GM12874 (cell line): ENCODE results near the gene DIRAS1.

Experiments
- TF ChIP-seq, protein P1 (sequence below): IDR thresholded peaks from 2 replicates; pipeline ENCODE4 v1.5.1; 2011; ENCODE audit warnings: low read depth, mild to moderate bottlenecking, control low read depth, low read length, moderate library complexity; ENCODE audit not compliant: insufficient read depth

DIRAS1 gene

DNA sequence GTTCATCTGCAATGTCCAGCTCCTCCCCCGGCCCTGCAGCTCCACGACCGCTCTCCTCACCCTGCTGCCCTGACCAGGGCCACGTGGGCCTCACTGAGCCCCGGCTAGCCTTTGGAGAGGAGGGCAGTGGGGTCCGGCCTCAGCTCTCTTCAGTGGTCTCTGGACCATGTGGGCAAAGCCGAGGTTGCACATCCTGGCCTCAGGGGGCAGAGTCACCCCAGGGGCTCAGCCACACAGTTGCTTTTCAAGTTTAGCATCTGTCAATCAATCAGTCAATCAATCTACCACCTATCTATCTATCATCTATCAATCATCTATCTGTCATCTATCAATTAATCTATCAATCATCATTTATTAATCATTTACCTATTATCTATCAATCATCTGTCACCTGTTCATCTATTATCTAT is 3.0 kb upstream of the DIRAS1 start:
- TF ChIP-seq, protein P1, sequence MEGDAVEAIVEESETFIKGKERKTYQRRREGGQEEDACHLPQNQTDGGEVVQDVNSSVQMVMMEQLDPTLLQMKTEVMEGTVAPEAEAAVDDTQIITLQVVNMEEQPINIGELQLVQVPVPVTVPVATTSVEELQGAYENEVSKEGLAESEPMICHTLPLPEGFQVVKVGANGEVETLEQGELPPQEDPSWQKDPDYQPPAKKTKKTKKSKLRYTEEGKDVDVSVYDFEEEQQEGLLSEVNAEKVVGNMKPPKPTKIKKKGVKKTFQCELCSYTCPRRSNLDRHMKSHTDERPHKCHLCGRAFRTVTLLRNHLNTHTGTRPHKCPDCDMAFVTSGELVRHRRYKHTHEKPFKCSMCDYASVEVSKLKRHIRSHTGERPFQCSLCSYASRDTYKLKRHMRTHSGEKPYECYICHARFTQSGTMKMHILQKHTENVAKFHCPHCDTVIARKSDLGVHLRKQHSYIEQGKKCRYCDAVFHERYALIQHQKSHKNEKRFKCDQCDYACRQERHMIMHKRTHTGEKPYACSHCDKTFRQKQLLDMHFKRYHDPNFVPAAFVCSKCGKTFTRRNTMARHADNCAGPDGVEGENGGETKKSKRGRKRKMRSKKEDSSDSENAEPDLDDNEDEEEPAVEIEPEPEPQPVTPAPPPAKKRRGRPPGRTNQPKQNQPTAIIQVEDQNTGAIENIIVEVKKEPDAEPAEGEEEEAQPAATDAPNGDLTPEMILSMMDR: no peak; the same call in 1 of the 2 replicates

DNA sequence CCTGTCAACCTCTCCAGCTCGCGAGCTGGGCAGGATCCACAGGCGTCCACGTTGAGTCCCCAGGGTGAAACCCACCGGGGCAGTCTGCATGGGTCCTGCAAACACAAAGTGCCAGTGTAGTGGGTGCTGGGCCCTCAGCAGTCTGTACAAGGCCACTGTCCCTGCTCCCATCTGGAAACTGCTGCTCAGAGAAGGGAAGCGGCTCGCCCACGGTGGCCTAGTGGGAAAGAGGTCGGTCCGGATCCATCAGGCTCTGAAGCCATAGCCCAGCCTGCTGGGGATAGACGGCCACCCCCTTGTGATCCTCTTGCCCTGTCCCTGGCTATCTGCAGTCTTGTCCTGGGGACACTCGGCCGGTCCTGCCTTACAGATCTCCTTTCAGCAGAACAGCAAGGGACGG is 2.6 kb upstream of the DIRAS1 start:
- TF ChIP-seq, protein P1: no peak

- TF ChIP-seq, protein P1: no peak
Observed at GRCh38 chr19:2723345-2723715, 2.2 kb upstream of the DIRAS1 start.

DNA sequence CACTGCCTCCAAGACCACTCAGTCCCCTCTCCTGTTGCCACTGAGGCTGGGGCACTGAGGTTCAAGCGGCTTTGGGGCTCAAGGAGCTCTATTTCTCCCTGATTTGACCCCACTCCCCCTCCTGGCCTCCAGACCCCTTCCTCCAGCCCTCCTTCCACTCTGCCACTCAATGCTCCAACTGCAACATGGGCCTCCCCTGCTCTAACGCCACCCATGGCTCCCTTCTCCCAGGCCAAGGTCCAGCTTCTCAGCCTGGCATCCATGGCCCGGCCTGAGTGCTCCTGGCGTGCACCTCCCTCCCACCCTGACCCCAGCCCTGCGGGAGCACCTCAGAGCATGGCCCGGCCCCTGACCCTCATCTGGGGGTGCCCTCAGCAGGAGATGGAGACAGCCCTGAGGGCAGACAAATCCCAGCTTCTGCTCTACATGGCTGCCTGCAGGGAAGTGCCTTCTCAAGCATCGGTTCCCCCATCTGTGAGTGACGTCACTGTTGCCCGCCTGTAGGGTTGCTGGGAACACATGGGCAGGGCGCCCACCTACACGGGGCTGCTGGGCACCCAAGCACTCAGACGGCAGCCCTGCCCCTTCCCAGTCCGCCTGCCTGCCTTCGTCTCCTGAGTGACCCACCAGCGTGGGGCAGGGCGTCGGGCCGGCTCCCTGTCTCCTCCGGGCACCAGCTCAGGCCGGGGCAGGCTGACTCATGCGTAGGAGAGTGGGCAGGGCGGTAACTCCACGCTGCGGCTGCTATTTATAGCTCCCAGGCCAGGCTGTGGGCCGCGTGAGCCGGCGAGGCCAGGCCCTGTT is 1.6 kb upstream of the DIRAS1 start:
- TF ChIP-seq, protein P1: no peak

- TF ChIP-seq, protein P1: no peak
Observed at GRCh38 chr19:2721570-2722540, 683 bp upstream of the DIRAS1 start.

GRCh38 chr19:2719920-2720776 is 1.0 kb downstream of the DIRAS1 start:
- TF ChIP-seq, protein P1: 0 out of 2 replicates have a peak, but pooled peaks have one; percentile 14

DNA sequence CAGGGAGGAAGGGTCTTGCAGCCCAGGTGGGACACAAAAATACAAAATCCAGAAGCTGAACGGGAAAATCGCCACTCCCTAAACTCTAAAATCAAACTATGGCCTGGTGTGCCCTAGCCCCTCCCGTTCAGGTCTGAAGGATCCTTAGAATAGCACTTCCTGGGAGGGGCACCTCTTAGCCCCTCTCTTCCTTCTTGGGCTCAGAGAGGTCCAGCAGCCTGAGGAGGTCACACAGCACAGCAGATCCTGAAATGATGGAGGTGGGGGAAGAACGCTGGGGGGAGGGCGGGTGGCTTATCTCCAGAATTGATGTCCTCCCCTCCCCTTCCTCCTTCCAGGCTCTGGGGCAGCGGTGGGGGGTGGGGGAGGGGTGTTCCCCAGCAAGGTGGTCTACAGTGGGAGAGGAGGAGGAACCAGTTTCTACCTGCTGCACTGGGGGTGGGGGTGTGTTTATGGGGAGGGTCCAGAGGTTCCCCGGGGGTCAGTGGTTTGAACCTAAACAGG is 1.9 kb downstream of the DIRAS1 start:
- TF ChIP-seq, protein P1: no peak
